Central memory CD8-positive, alpha-beta T cell (primary cell): ENCODE data around the gene SHKBP1.

ENCODE experiments used
- ATAC-seq: fragments of 150-1000 bp; cut with Tn5 transposase; replicated peaks from 2 replicates; pipeline ENCODE4 v1.10.0; 2022; ENCODE audit warnings: mild to moderate bottlenecking, moderate FRiP score, moderate number of reproducible peaks; ENCODE audit not compliant: poor library complexity, severe bottlenecking; ENCODE audit errors: extremely low read depth
- DNase-seq, 2 donors: peaks; one replicate each; pipeline ENCODE4 v3.0.0; 2021; ENCODE audit warnings: low spot score in 2 of 2
- H3K27ac Mint-ChIP-seq: one replicate; pipeline ENCODE4 v1.8.0; 2022; ENCODE audit warnings: low read depth, mild to moderate bottlenecking, moderate library complexity, mixed read lengths
- H3K27me3 Mint-ChIP-seq: one replicate; pipeline ENCODE4 v1.8.0; 2022; ENCODE audit warnings: mixed read lengths
- H3K36me3 Mint-ChIP-seq: one replicate; pipeline ENCODE4 v1.8.0; 2022; ENCODE audit warnings: mild to moderate bottlenecking, moderate library complexity, mixed read lengths; ENCODE audit not compliant: insufficient read depth
- H3K4me1 Mint-ChIP-seq: one replicate; pipeline ENCODE4 v1.8.0; 2022; ENCODE audit warnings: mixed read lengths
- H3K4me3 Mint-ChIP-seq: one replicate; pipeline ENCODE4 v1.8.0; 2022; ENCODE audit warnings: mild to moderate bottlenecking, moderate library complexity, mixed read lengths
- H3K9me3 Mint-ChIP-seq: one replicate; pipeline ENCODE4 v1.8.0; 2022; ENCODE audit warnings: mixed read lengths

The SHKBP1 gene

DNA sequence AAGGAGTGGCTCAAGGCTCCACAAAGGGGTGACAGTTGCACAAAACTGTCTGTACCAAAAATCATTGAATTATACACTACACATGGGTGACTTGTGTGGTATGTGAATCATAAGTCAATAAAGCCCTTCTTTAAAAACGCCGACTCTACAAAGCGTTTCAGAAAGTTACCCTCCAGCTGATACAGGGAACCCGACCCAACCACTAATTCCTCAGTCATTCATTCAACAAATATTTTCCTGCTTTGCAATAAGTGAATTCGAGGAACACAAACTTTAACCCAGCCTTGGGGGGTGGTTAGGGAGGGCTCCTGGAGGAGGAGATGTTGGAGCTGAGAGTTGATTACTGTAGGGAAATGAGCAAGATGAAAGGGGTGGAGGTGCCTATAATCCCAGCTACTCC, 56.5 kb downstream of the SHKBP1 start:
- no peak overlapping the region for H3K4me3 Mint-ChIP-seq
- peaks cover 8% of the 10 kb centered on the region for H3K36me3 Mint-ChIP-seq
- H3K4me1 Mint-ChIP-seq, result peaks cover 13% of the 10 kb centered on the region
- DNase-seq (no peak), ATAC-seq (no peak)
- no peaks in the 10 kb centered on the region for H3K27me3 Mint-ChIP-seq
- H3K9me3 Mint-ChIP-seq, result no peaks in the 10 kb centered on the region
- no peak overlapping the region for H3K27ac Mint-ChIP-seq

- Mint-ChIP-seq H3K27ac (no peak overlapping the region), H3K4me1 (peaks cover 7% of the 10 kb centered on the region), H3K4me3 (no peak overlapping the region), H3K9me3 (no peaks in the 10 kb centered on the region), H3K36me3 (peaks cover 3% of the 10 kb centered on the region), H3K27me3 (no peaks in the 10 kb centered on the region)
- ATAC-seq, result no peak
- DNase-seq, result no peak
These were observed 61.7 kb downstream of the SHKBP1 start for GRCh38 chr19:40638327-40638726.

DNA sequence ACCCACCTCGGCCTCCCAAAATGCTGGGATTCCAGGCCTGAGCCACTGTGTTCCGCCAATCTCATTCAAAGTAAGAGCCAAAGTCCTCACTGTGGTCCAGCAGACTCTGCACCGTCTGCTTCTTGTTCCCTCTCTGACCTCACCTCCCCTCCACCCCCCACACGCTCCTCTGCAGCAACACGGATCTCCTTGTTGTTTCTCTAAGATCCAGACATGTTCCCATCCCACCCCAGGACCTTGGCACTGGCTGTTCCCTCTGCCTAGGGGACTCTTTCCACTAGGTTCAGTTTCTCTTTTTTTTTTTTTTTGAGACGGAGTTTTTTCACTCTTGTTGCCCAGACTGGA, 62.9 kb downstream of the SHKBP1 start:
- no peak overlapping the region for H3K4me3 Mint-ChIP-seq
- H3K36me3 Mint-ChIP-seq, result peaks cover under 1% of the 10 kb centered on the region
- no peak overlapping the region for H3K27ac Mint-ChIP-seq
- no peaks in the 10 kb centered on the region for H3K27me3 Mint-ChIP-seq
- no peaks in the 10 kb centered on the region for H3K9me3 Mint-ChIP-seq
- H3K4me1 Mint-ChIP-seq, result peaks cover 2% of the 10 kb centered on the region
- no peak for DNase-seq
- no peak for ATAC-seq

DNA sequence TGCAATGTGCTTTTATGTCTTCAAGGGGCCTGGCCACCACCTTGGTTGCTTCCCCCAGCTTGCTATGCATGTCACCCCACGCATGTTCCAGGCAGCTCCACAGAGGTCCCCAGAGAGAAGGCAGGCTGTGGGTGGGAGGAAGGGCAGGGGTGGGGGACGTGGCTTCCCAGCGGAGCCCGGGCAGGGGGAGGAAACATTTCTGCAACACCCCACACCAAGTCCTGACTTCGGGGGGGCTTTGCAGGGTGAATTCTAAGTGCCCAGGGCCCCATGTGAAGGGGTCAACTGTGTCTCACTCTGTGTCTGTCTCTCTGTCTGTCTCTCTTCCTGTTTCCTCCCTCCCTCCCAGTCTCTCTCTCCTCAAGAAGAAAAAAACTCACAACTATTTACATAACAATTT, 64.1 kb downstream of the SHKBP1 start:
- DNase-seq (no peak), ATAC-seq (no peak)
- Mint-ChIP-seq H3K27ac (no peak overlapping the region), H3K4me1 (no peaks in the 10 kb centered on the region), H3K36me3 (no peaks in the 10 kb centered on the region), H3K4me3 (no peak overlapping the region), H3K9me3 (no peaks in the 10 kb centered on the region), H3K27me3 (peaks cover 4% of the 10 kb centered on the region)
